Neuronal stem cell (in vitro differentiated cells): ENCODE measurements around the gene SF3B4.
A peak's percentile ranks its signal among the peaks of the same experiment; 100 is the strongest.

ENCODE experiments used
- DNase-seq: peaks from one replicate; pipeline ENCODE4 v3.0.0-alpha.2; 2013; ENCODE audit warnings: low spot score
- H2AFZ ChIP-seq: one replicate; pipeline ENCODE4 v1.6.1; 2013; ENCODE audit warnings: mild to moderate bottlenecking, low read length, inconsistent platforms
- H2AK5ac ChIP-seq: 2 replicates; pipeline ENCODE4 v1.6.1; 2013; ENCODE audit warnings: low read depth, mild to moderate bottlenecking, inconsistent platforms, low read length, moderate library complexity, mixed read lengths
- H2BK120ac ChIP-seq: 2 replicates; pipeline ENCODE4 v1.6.1; 2013; ENCODE audit warnings: low read depth, mild to moderate bottlenecking, inconsistent platforms, low read length, moderate library complexity, mixed read lengths
- H2BK12ac ChIP-seq: one replicate; pipeline ENCODE4 v1.6.1; 2013; ENCODE audit warnings: low read length, inconsistent platforms
- H2BK15ac ChIP-seq: 2 replicates; pipeline ENCODE4 v1.6.1; 2013; ENCODE audit warnings: mild to moderate bottlenecking, low read length, inconsistent platforms, mixed read lengths
- H2BK5ac ChIP-seq: one replicate; pipeline ENCODE4 v1.6.1; 2013; ENCODE audit warnings: inconsistent platforms, mild to moderate bottlenecking, low read length, moderate library complexity
- H3K14ac ChIP-seq: one replicate; pipeline ENCODE4 v1.6.1; 2013; ENCODE audit warnings: low read length, inconsistent platforms
- H3K18ac ChIP-seq: 2 replicates; pipeline ENCODE4 v1.6.1; 2013; ENCODE audit warnings: low read length, inconsistent platforms
- H3K23ac ChIP-seq: 2 replicates; pipeline ENCODE4 v1.6.1; 2013; ENCODE audit warnings: low read depth, mild to moderate bottlenecking, mixed read lengths, low read length, inconsistent platforms; ENCODE audit not compliant: poor library complexity
- H3K27ac ChIP-seq: replicated peaks from 3 replicates; pipeline ENCODE4 v1.5.1; 2013; ENCODE audit warnings: low read length, inconsistent platforms
- H3K27me3 ChIP-seq, 3 experiments: 2 replicates each; pipeline ENCODE4 v1.6.1; 2013; ENCODE audit warnings: low read length in 3 of 3, mild to moderate bottlenecking in 2 of 3, inconsistent platforms in 1 of 3, low read depth in 1 of 3, mixed read lengths in 1 of 3, moderate library complexity in 1 of 3; ENCODE audit not compliant: control insufficient read depth in 3 of 3, insufficient read depth in 3 of 3
- H3K36me3 ChIP-seq, 2 donors: replicated peaks in 1 of 2; 2 replicates each; pipeline ENCODE4 v1.6.1; 2013; ENCODE audit warnings: low read length in 2 of 2; ENCODE audit not compliant: control insufficient read depth in 2 of 2, insufficient read depth in 2 of 2
- H3K4ac ChIP-seq: 2 replicates; pipeline ENCODE4 v1.6.1; 2013; ENCODE audit warnings: inconsistent platforms, mild to moderate bottlenecking, low read length, moderate library complexity
- H3K4me1 ChIP-seq, 2 donors: 1 replicate in 1 of 2; 2 replicates in 1 of 2; pipeline ENCODE4 v1.6.1; 2013; ENCODE audit warnings: low read length in 2 of 2, low read depth in 1 of 2; ENCODE audit not compliant: control insufficient read depth in 2 of 2, insufficient read depth in 1 of 2
- H3K4me2 ChIP-seq: one replicate; pipeline ENCODE4 v1.6.1; 2013; ENCODE audit warnings: mild to moderate bottlenecking, low read length, inconsistent platforms; ENCODE audit not compliant: insufficient read depth, poor library complexity, severe bottlenecking
- H3K4me3 ChIP-seq, 2 donors: 2 replicates each; pipeline ENCODE4 v1.5.1; 2013; ENCODE audit warnings: low read length in 2 of 2, mild to moderate bottlenecking in 2 of 2, inconsistent platforms in 1 of 2, moderate library complexity in 1 of 2
- H3K79me1 ChIP-seq: one replicate; pipeline ENCODE4 v1.6.1; 2013; ENCODE audit warnings: low read depth, mild to moderate bottlenecking, inconsistent platforms, low read length, moderate library complexity
- H3K9ac ChIP-seq: one replicate; pipeline ENCODE4 v1.6.1; 2013; ENCODE audit warnings: mild to moderate bottlenecking, low read depth, low read length, inconsistent platforms; ENCODE audit not compliant: poor library complexity
- H3K9me3 ChIP-seq, 2 donors: replicated peaks in 1 of 2; 2 replicates each; pipeline versions ENCODE3 to v1.6.1; 2013; ENCODE audit warnings: low read length in 2 of 2, mild to moderate bottlenecking in 2 of 2, inconsistent platforms in 1 of 2, low read depth in 1 of 2, mixed read lengths in 1 of 2, moderate library complexity in 1 of 2; ENCODE audit not compliant: control insufficient read depth in 2 of 2, insufficient read depth in 1 of 2
- H4K8ac ChIP-seq: one replicate; pipeline ENCODE4 v1.6.1; 2013; ENCODE audit warnings: low read depth, mild to moderate bottlenecking, inconsistent platforms, low read length, moderate library complexity
- H4K91ac ChIP-seq: one replicate; pipeline ENCODE4 v1.6.1; 2013; ENCODE audit warnings: low read length, low read depth, mild to moderate bottlenecking, inconsistent platforms; ENCODE audit not compliant: poor library complexity
- WGBS, 2 donors: extraction: QIAGEN DNeasy Blood & Tissue Kit; methylation state at CpG; one replicate each; pipeline ENCODE4 v1.1.7; 2013; ENCODE audit warnings: missing lambda C conversion rate in 2 of 2, mixed read lengths in 1 of 2; ENCODE audit not compliant: insufficient read length in 2 of 2, insufficient replicate concordance in 1 of 2; ENCODE audit errors: extremely low coverage in 2 of 2; 5-methylcytosine and 5-hydroxymethylcytosine counted together

Gene SF3B4

DNA sequence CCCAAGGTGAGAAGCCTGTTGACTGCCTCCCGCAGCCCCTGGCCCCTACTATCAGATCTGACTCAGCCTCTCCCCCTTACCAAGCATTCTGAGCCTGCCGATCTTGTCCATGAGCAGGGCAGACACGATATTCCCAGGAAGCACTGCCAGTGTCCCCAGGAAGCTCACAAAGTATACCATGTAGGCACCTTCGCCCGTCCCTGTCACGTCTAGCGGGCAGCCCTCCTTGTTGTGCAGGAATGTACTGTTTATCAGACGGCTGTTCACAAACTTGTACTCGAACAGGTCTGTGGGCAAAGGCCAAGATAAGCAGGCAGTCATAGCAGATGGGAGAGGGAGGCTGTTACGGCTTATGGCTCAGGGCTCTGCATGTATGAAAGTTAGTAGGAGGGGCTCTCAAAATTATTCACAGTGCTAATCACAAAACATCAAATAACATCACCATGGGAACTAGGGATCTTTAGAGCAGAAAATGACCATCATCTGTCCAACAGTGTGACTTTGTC lies 21.0 kb downstream of the SF3B4 start:
- H2BK12ac ChIP-seq: no peak overlapping the region
- WGBS, 2 donors: no CpG with 5 or more reads among the region's 10 CpGs

DNA sequence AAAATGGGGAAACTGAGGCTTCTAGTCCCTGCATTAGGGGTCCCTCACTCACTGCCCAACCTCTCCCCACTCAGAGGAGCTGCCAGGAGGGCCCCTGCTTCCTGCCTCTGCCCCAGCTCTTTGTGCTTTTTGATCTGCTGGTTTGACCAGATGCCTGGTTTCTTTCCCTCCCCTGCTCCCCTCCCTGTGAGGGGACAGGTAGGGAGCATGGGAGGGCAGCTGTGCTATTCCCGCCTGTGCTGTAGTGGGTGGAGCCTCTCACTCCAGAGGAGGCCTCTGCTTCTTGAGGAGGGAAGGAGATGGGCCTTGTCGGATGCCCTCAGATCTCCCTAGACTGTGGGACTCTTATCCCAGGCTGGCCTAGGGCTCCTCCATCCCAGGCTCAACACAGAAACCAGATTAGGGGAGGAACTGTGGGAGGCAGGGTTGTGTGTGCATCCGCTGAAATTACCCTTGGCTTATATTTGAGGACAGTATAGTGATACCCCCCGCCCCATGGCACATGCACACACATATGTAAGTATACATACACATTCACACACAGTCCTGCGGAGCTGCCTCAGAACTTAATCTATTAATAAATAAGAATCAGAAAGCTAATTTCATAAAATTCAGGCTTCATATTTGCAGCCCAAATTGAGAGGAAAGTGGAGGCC lies 23.6 kb downstream of the SF3B4 start:
- no peak overlapping the region for H4K91ac ChIP-seq
- H3K79me1 ChIP-seq: peaks cover 2% of the 10 kb centered on the region
- H3K4me1 ChIP-seq: peaks cover 0 to 3% of the 10 kb centered on the region in 2 donors
- H2AFZ ChIP-seq: no peak overlapping the region
- no peak overlapping the region for H3K4me3 ChIP-seq
- no CpG with 5 or more reads among the region's 5 CpGs for whole genome bisulfite sequencing, 2 donors
- H2BK5ac ChIP-seq: no peak overlapping the region
- H3K36me3 ChIP-seq: peaks cover 25 to 45% of the 10 kb centered on the region in 2 donors
- no peak overlapping the region for H3K18ac ChIP-seq
- no peak overlapping the region for H2BK12ac ChIP-seq
- no peak overlapping the region for H3K27ac ChIP-seq
- no peak overlapping the region for H2AK5ac ChIP-seq
- H3K27me3 ChIP-seq: no peaks in the 10 kb centered on the region
- H2BK15ac ChIP-seq: no peak overlapping the region
- no peak overlapping the region for H3K9ac ChIP-seq
- DNase-seq: no peak
- H3K4me2 ChIP-seq: no peak overlapping the region
- H2BK120ac ChIP-seq: no peak overlapping the region
- H4K8ac ChIP-seq: no peak overlapping the region
- H3K23ac ChIP-seq: no peak overlapping the region
- H3K9me3 ChIP-seq: no peaks in the 10 kb centered on the region
- H3K14ac ChIP-seq: no peak overlapping the region
- H3K4ac ChIP-seq: no peak overlapping the region

More for the DNA sequence above, 21.0 kb downstream of the SF3B4 start:
- Histone ChIP-seq H2AK5ac (no peak overlapping the region), H3K9ac (no peak overlapping the region), H3K79me1 (peaks cover 3% of the 10 kb centered on the region), H2BK15ac (no peak overlapping the region), H3K27me3 (no peaks in the 10 kb centered on the region), H4K91ac (no peak overlapping the region), H2BK120ac (no peak overlapping the region), H3K9me3 (no peaks in the 10 kb centered on the region), H3K4ac (no peak overlapping the region), H3K36me3 (peaks cover 31 to 71% of the 10 kb centered on the region in 2 donors), H3K4me3 (no peak overlapping the region), H3K23ac (no peak overlapping the region), H3K14ac (no peak overlapping the region), H3K18ac (no peak overlapping the region), H3K27ac (no peak overlapping the region), H2AFZ (no peak overlapping the region), H4K8ac (no peak overlapping the region), H3K4me1 (no peaks in the 10 kb centered on the region), H2BK5ac (no peak overlapping the region), H3K4me2 (no peak overlapping the region)
- DNase-seq: no peak

DNA sequence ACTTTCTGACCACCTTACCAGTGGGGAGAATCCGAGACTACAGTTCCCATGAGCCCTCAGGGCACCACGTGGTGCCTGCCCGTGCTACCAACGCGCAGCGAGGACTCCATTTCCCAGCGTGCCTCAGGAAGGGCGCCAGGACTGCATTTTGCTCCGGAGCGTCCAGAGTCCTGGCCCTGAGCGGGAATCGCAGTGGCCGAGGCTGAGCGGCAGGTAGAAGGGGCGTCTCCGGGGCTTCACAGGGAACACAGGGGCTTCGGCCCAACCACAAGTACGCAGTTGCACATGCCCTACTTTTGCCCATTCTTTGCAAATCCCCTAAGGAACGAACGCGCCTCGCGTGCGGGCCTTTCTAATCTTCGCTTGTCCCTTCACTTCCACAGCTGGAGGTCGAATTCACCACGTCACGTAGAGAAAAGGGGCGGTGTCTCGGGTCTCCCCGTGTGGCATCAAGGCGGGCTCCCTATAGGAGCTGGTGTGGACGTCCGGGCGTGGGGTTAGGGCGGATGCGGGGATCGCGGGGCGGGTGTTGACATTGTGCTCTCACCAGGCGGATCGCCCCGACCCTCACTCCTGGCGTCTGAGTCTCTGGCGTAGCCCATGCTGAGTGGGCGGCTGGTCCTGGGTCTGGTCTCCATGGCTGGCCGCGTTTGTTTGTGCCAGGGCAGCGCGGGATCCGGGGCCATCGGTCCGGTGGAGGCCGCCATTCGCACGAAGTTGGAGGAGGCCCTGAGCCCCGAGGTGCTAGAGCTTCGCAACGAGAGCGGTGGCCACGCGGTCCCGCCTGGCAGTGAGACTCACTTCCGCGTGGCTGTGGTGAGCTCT lies 27.9 kb downstream of the SF3B4 start, which contains the start of gene BOLA1:
Gene BOLA1 (plus strand): TSS at position 109 of the 825 bp plus-strand sequence. CDS start 492 bp downstream, at position 601.
- no peak within 1 kb of the TSS for H2BK12ac ChIP-seq
- WGBS, 2 donors: no CpG with 5 or more reads among the region's 65 CpGs
- H3K27ac ChIP-seq: peak within 1 kb of the TSS; percentile 53
- peak within 1 kb of the TSS; percentile 82 for H2AK5ac ChIP-seq
- peak within 1 kb of the TSS; percentile 25 for H3K23ac ChIP-seq
- peak within 1 kb of the TSS; percentile 54 for H3K4ac ChIP-seq
- H3K4me3 ChIP-seq: peak within 1 kb of the TSS; percentile 61 to 83
- peak within 1 kb of the TSS; percentile 67 for H4K8ac ChIP-seq
- DNase-seq: peak; percentile 86
- H3K14ac ChIP-seq: peak within 1 kb of the TSS; percentile 59
- no peak within 1 kb of the TSS for H2BK5ac ChIP-seq
- peak within 1 kb of the TSS; percentile 86 for H3K18ac ChIP-seq
- peaks cover 0 to 3% of the 10 kb centered on the region in 2 donors for H3K4me1 ChIP-seq
- H3K36me3 ChIP-seq: peaks cover 5 to 10% of the 10 kb centered on the region in 2 donors
- no peak within 1 kb of the TSS for H2BK120ac ChIP-seq
- peak within 1 kb of the TSS; percentile 63 for H3K4me2 ChIP-seq
- H2BK15ac ChIP-seq: peak within 1 kb of the TSS; percentile 69
- H4K91ac ChIP-seq: peak within 1 kb of the TSS; percentile 79
- peak within 1 kb of the TSS; percentile 87 for H3K9ac ChIP-seq
- H3K9me3 ChIP-seq: no peaks in the 10 kb centered on the region
- no peaks in the 10 kb centered on the region for H3K27me3 ChIP-seq
- peak within 1 kb of the TSS; percentile 92 for H2AFZ ChIP-seq
- peaks cover 2% of the 10 kb centered on the region for H3K79me1 ChIP-seq

DNA sequence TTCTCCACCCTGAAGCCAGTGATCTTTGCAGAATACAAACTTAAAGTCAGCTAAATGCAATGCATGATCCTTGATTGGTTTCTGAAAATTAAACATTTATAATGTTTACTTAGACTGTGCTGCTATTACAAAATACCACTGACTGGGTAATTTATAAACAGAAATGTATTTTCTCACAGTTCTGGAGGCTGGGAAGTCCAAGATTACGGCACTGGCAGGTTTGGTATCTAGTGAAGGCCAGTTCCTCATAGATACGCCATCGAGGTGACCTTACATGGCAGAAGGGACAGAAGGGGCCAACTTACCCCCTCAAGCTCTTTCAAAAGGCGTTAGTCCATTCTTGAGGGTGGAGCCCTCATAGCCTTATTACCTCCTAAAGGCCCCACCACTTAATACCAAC lies 31.0 kb downstream of the SF3B4 start:
- Histone ChIP-seq H2BK5ac (no peak overlapping the region), H4K8ac (no peak overlapping the region), H2BK15ac (no peak overlapping the region), H3K14ac (no peak overlapping the region), H3K9me3 (no peaks in the 10 kb centered on the region), H3K9ac (no peak overlapping the region), H3K4ac (no peak overlapping the region), H3K36me3 (no peaks in the 10 kb centered on the region), H2BK120ac (no peak overlapping the region), H3K27me3 (no peaks in the 10 kb centered on the region), H4K91ac (no peak overlapping the region), H2AK5ac (no peak overlapping the region), H3K27ac (no peak overlapping the region), H3K23ac (no peak overlapping the region), H3K4me1 (peaks cover 0 to 3% of the 10 kb centered on the region in 2 donors), H3K4me2 (no peak overlapping the region), H3K18ac (no peak overlapping the region), H2BK12ac (no peak overlapping the region), H3K4me3 (no peak overlapping the region), H3K79me1 (peaks cover 2% of the 10 kb centered on the region), H2AFZ (no peak overlapping the region)
- no peak for DNase-seq
- no CpG with 5 or more reads among the region's 4 CpGs for WGBS, 2 donors
